Neural progenitor cell (in vitro differentiated cells): ENCODE results near the gene TRAPPC5.

ENCODE experiments used
- EZH2phosphoT487 ChIP-seq: fragments of 200-600 bp; sonication (generic); IDR thresholded peaks from 2 replicates; pipeline ENCODE4 v1.6.1; 2017; ENCODE audit warnings: antibody characterized with exemption
- TF ChIP-seq, protein P1 (sequence below): fragments of 200-600 bp; sonication (generic); IDR thresholded peaks from 2 replicates; pipeline ENCODE4 v1.5.1; 2017; ENCODE audit warnings: antibody characterized with exemption, mild to moderate bottlenecking

GRCh38 chr19:7680606-7681339 lies at the start of gene TRAPPC5:
- TF ChIP-seq, protein P1, sequence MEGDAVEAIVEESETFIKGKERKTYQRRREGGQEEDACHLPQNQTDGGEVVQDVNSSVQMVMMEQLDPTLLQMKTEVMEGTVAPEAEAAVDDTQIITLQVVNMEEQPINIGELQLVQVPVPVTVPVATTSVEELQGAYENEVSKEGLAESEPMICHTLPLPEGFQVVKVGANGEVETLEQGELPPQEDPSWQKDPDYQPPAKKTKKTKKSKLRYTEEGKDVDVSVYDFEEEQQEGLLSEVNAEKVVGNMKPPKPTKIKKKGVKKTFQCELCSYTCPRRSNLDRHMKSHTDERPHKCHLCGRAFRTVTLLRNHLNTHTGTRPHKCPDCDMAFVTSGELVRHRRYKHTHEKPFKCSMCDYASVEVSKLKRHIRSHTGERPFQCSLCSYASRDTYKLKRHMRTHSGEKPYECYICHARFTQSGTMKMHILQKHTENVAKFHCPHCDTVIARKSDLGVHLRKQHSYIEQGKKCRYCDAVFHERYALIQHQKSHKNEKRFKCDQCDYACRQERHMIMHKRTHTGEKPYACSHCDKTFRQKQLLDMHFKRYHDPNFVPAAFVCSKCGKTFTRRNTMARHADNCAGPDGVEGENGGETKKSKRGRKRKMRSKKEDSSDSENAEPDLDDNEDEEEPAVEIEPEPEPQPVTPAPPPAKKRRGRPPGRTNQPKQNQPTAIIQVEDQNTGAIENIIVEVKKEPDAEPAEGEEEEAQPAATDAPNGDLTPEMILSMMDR: peak; percentile 86
- TF ChIP-seq EZH2phosphoT487: no peak
